ENCODE results near the gene NXF3.
"Not testable (repeated sequence)": the region's sequence is repeated elsewhere in the genome, so short reads cannot be mapped to it uniquely, and the experiment has no call there.

Gene NXF3

DNA sequence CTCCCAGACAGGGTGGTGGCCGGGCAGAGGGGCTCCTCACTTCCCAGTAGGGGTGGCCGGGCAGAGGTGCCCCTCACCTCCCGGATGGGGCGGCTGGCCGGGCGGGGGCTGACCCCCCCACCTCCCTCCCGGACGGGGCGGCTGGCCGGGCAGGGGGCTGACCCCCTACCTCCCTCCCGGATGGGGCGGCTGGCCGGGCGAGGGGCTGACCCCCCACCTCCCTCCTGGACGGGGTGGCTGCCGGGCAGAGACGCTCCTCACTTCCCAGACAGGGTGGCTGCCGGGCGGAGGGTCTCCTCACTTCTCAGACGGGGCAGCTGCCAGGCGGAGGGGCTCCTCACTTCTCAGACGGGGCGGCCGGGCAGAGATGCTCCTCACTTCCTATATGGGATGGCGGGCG is 11.4 kb upstream of the NXF3 start:
- not testable (repeated sequence) for H3K18ac ChIP-seq (ENCODE audit: low read depth in 1 of 2, low read length in 2 of 2); H3K36me3 ChIP-seq (ENCODE audit: control insufficient read depth in 1 of 2, insufficient read depth in 2 of 2, low read depth in 1 of 2, low read length in 2 of 2); H3K9me3 ChIP-seq (ENCODE audit: control insufficient read depth, low read length); H2AK5ac ChIP-seq (ENCODE audit: low read length, severe bottlenecking); H3K4me3 ChIP-seq (ENCODE audit: insufficient read depth in 1 of 2, low read depth in 1 of 2, low read length in 2 of 2); H3K14ac ChIP-seq (ENCODE audit: low read length in 2 of 2); H3K79me1 ChIP-seq (replicated peaks; ENCODE audit: low read length, poor library complexity, severe bottlenecking); H3K4me2 ChIP-seq (ENCODE audit: low read length, poor library complexity, severe bottlenecking); H2AFZ ChIP-seq (ENCODE audit: low read depth, low read length); H2BK15ac ChIP-seq (ENCODE audit: low read depth, poor library complexity, severe bottlenecking); H3K4ac ChIP-seq (ENCODE audit: low read depth in 1 of 2, low read length in 2 of 2); H3K9ac ChIP-seq (ENCODE audit: low read length); H3K23ac ChIP-seq (ENCODE audit: low read length in 2 of 2); DNase-seq; H4K8ac ChIP-seq (ENCODE audit: low read length); H2BK12ac ChIP-seq (ENCODE audit: low read length in 2 of 2); H3K27ac ChIP-seq (ENCODE audit: low read length, poor library complexity, severe bottlenecking); H3K27me3 ChIP-seq (ENCODE audit: control insufficient read depth in 1 of 2, insufficient read depth in 1 of 2, low read length in 2 of 2); H4K91ac ChIP-seq (ENCODE audit: low read length); H2BK120ac ChIP-seq (ENCODE audit: low read depth, low read length); H2BK5ac ChIP-seq (ENCODE audit: low read depth, low read length, poor library complexity, severe bottlenecking); H3K4me1 ChIP-seq (ENCODE audit: control insufficient read depth, insufficient read depth, low read depth, low read length)
- 93% methylated on average over 14 of the region's 26 CpGs for whole genome bisulfite sequencing

DNA sequence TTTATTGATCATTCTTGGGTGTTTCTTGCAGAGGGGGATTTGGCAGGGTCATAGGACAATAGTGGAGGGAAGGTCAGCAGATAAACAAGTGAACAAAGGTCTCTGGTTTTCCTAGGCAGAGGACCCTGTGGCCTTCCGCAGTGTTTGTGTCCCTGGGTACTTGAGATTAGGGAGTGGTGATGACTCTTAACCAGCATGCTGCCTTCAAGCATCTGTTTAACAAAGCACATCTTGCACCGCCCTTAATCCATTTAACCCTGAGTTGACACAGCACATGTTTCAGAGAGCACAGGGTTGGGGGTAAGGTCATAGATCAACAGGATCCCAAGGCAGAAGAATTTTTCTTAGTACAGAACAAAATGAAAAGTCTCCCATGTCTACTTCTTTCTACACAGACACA is 10.9 kb upstream of the NXF3 start:
- H3K23ac ChIP-seq (ENCODE audit: low read length in 2 of 2); DNase-seq; H3K9me3 ChIP-seq (ENCODE audit: control insufficient read depth, low read length); H3K27ac ChIP-seq (ENCODE audit: low read length, poor library complexity, severe bottlenecking); H3K18ac ChIP-seq (ENCODE audit: low read depth in 1 of 2, low read length in 2 of 2); H3K4me1 ChIP-seq (ENCODE audit: control insufficient read depth, insufficient read depth, low read depth, low read length); H2AK5ac ChIP-seq (ENCODE audit: low read length, severe bottlenecking); H3K9ac ChIP-seq (ENCODE audit: low read length); H3K4ac ChIP-seq (ENCODE audit: low read depth in 1 of 2, low read length in 2 of 2); H4K8ac ChIP-seq (ENCODE audit: low read length); H3K36me3 ChIP-seq (ENCODE audit: control insufficient read depth in 1 of 2, insufficient read depth in 2 of 2, low read depth in 1 of 2, low read length in 2 of 2); H2BK120ac ChIP-seq (ENCODE audit: low read depth, low read length); H3K27me3 ChIP-seq (ENCODE audit: control insufficient read depth in 1 of 2, insufficient read depth in 1 of 2, low read length in 2 of 2); H2BK5ac ChIP-seq (ENCODE audit: low read depth, low read length, poor library complexity, severe bottlenecking); H3K4me3 ChIP-seq (ENCODE audit: insufficient read depth in 1 of 2, low read depth in 1 of 2, low read length in 2 of 2); H3K4me2 ChIP-seq (ENCODE audit: low read length, poor library complexity, severe bottlenecking); H4K91ac ChIP-seq (ENCODE audit: low read length); H2AFZ ChIP-seq (ENCODE audit: low read depth, low read length); H3K14ac ChIP-seq (ENCODE audit: low read length in 2 of 2); H2BK15ac ChIP-seq (ENCODE audit: low read depth, poor library complexity, severe bottlenecking); H3K79me1 ChIP-seq (replicated peaks; ENCODE audit: low read length, poor library complexity, severe bottlenecking); H2BK12ac ChIP-seq (ENCODE audit: low read length in 2 of 2): not testable (repeated sequence)
- no CpG with 5 or more reads among the region's 2 CpGs for WGBS

DNA sequence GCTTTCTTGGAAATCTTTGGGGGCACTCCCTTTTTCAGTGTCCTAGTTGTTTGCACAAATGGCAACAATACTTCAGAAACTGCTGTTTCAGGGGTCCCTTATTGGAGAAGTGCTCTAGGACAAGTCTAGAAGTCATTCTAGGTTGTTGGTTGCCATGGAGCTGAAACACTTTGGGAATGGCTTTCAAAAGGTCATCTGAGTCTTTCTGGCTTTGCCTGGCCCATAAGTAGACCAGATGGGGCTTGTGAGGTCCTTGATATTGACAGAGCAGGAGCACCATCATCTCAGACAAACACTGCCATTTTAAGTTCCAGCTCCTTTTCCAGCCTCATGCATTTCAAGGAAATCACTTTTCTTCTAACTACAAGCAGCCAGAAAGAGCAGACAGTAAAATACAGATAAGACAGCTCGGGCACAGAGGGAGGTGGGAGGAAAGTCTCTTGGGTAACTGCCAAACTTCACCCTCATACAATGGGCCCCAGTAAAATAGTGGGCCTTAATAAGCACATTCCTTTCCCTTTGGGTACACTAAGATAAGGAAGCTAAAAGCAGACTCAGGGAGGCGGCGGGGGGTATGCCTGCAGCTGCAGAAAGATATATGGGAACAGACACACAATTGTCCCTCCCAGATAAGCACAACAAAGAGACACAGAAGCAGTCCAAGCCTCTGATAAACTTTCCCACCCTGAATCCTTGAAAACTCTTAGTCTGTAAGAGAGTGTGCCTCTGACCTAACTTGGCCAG is 8.5 kb upstream of the NXF3 start:
- 25% methylated on average over 2 of the region's 3 CpGs for WGBS
- Histone ChIP-seq H3K4me3 (ENCODE audit: insufficient read depth in 1 of 2, low read depth in 1 of 2, low read length in 2 of 2) (no peak overlapping the region), H2AFZ (ENCODE audit: low read depth, low read length) (no peak overlapping the region), H3K23ac (ENCODE audit: low read length in 2 of 2) (no peak overlapping the region), H3K18ac (ENCODE audit: low read depth in 1 of 2, low read length in 2 of 2) (no peak overlapping the region), H2AK5ac (ENCODE audit: low read length, severe bottlenecking) (no peak overlapping the region), H3K9ac (ENCODE audit: low read length) (no peak overlapping the region), H3K27me3 (ENCODE audit: control insufficient read depth in 1 of 2, insufficient read depth in 1 of 2, low read length in 2 of 2) (peaks cover 0 to 7% of the 10 kb centered on the region in 2 experiments), H3K79me1 (replicated peaks; ENCODE audit: low read length, poor library complexity, severe bottlenecking) (no peaks in the 10 kb centered on the region), H3K9me3 (ENCODE audit: control insufficient read depth, low read length) (no peaks in the 10 kb centered on the region), H3K4ac (ENCODE audit: low read depth in 1 of 2, low read length in 2 of 2) (no peak overlapping the region), H2BK120ac (ENCODE audit: low read depth, low read length) (no peak overlapping the region), H2BK5ac (ENCODE audit: low read depth, low read length, poor library complexity, severe bottlenecking) (no peak overlapping the region), H3K4me2 (ENCODE audit: low read length, poor library complexity, severe bottlenecking) (no peak overlapping the region), H2BK15ac (ENCODE audit: low read depth, poor library complexity, severe bottlenecking) (no peak overlapping the region), H4K8ac (ENCODE audit: low read length) (no peak overlapping the region), H3K14ac (ENCODE audit: low read length in 2 of 2) (no peak overlapping the region), H4K91ac (ENCODE audit: low read length) (no peak overlapping the region), H3K36me3 (ENCODE audit: control insufficient read depth in 1 of 2, insufficient read depth in 2 of 2, low read depth in 1 of 2, low read length in 2 of 2) (no peaks in the 10 kb centered on the region), H3K27ac (ENCODE audit: low read length, poor library complexity, severe bottlenecking) (no peak overlapping the region), H2BK12ac (ENCODE audit: low read length in 2 of 2) (no peak overlapping the region), H3K4me1 (ENCODE audit: control insufficient read depth, insufficient read depth, low read depth, low read length) (no peaks in the 10 kb centered on the region)
- DNase-seq: no peak

DNA sequence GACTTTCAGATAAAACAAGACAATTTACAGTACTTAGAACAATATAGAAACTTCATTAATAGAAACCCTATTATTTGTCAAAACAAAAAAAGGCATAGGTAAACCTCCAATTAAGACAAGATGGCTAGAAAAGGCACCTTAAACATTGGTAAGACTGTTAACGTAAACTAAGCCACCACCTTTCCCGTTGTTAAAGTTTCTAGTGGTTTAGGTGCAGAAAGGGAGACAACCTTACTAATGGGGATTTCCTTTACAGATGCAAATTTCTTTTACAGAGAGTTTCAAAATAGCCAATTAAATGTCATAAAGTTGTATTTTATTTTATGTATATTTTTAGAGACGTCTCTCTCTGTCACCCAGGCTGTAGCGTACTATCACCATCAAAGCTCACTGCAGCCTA is 7.5 kb upstream of the NXF3 start:
- Histone ChIP-seq H3K79me1 (replicated peaks; ENCODE audit: low read length, poor library complexity, severe bottlenecking) (no peaks in the 10 kb centered on the region), H3K27ac (ENCODE audit: low read length, poor library complexity, severe bottlenecking) (no peak overlapping the region), H2BK120ac (ENCODE audit: low read depth, low read length) (no peak overlapping the region), H2BK15ac (ENCODE audit: low read depth, poor library complexity, severe bottlenecking) (no peak overlapping the region), H3K14ac (ENCODE audit: low read length in 2 of 2) (no peak overlapping the region), H3K36me3 (ENCODE audit: control insufficient read depth in 1 of 2, insufficient read depth in 2 of 2, low read depth in 1 of 2, low read length in 2 of 2) (no peaks in the 10 kb centered on the region), H3K9me3 (ENCODE audit: control insufficient read depth, low read length) (no peaks in the 10 kb centered on the region), H4K91ac (ENCODE audit: low read length) (no peak overlapping the region), H4K8ac (ENCODE audit: low read length) (no peak overlapping the region), H3K23ac (ENCODE audit: low read length in 2 of 2) (no peak overlapping the region), H2BK5ac (ENCODE audit: low read depth, low read length, poor library complexity, severe bottlenecking) (no peak overlapping the region), H3K9ac (ENCODE audit: low read length) (no peak overlapping the region), H2BK12ac (ENCODE audit: low read length in 2 of 2) (no peak overlapping the region), H3K4me3 (ENCODE audit: insufficient read depth in 1 of 2, low read depth in 1 of 2, low read length in 2 of 2) (no peak overlapping the region), H3K4me2 (ENCODE audit: low read length, poor library complexity, severe bottlenecking) (no peak overlapping the region), H2AK5ac (ENCODE audit: low read length, severe bottlenecking) (no peak overlapping the region), H2AFZ (ENCODE audit: low read depth, low read length) (no peak overlapping the region), H3K18ac (ENCODE audit: low read depth in 1 of 2, low read length in 2 of 2) (no peak overlapping the region), H3K4me1 (ENCODE audit: control insufficient read depth, insufficient read depth, low read depth, low read length) (no peaks in the 10 kb centered on the region), H3K27me3 (ENCODE audit: control insufficient read depth in 1 of 2, insufficient read depth in 1 of 2, low read length in 2 of 2) (peaks cover 0 to 7% of the 10 kb centered on the region in 2 experiments), H3K4ac (ENCODE audit: low read depth in 1 of 2, low read length in 2 of 2) (no peak overlapping the region)
- WGBS: no CpG with 5 or more reads among the region's 4 CpGs
- no peak for DNase-seq
